OCI-LY3 (cell line): Measurements from ENCODE around the gene DEXI.
"Not testable (repeated sequence)": the region's sequence is repeated elsewhere in the genome, so short reads cannot be mapped to it uniquely, and the experiment has no call there.

Source experiments
- CTCF ChIP-seq: fragments of 200-600, 300-600 bp; sonication (generic); IDR thresholded peaks from 2 replicates; pipeline ENCODE4 v1.5.1; 2014; ENCODE audit warnings: antibody characterized with exemption, low read length, low read depth
- EZH2phosphoT487 ChIP-seq: fragments of 200-600 bp; shearing (Covaris generic); IDR thresholded peaks from 2 replicates; pipeline ENCODE4 v1.6.1; 2018; ENCODE audit warnings: antibody characterized with exemption, mixed run types, low read depth

- not testable (repeated sequence) for TF ChIP-seq CTCF, EZH2phosphoT487
These were observed 24.3 kb upstream of the DEXI start for GRCh38 chr16:10966559-10966958.
